B cell (primary cell): ENCODE results near the gene CERT1.

Experiments used
- EZH2 ChIP-seq: IDR thresholded peaks from 2 replicates; pipeline ENCODE4 v1.6.1; 2012; ENCODE audit warnings: borderline replicate concordance, low read depth, mild to moderate bottlenecking, moderate library complexity, low read length; ENCODE audit not compliant: insufficient read depth, poor library complexity, severe bottlenecking
- TF ChIP-seq, protein P1 (sequence below): fragments of 200-600 bp; IDR thresholded peaks from one replicate; pipeline ENCODE4 v1.8.0; 2022; ENCODE audit warnings: antibody characterized with exemption, mild to moderate bottlenecking

- TF ChIP-seq, protein P1, sequence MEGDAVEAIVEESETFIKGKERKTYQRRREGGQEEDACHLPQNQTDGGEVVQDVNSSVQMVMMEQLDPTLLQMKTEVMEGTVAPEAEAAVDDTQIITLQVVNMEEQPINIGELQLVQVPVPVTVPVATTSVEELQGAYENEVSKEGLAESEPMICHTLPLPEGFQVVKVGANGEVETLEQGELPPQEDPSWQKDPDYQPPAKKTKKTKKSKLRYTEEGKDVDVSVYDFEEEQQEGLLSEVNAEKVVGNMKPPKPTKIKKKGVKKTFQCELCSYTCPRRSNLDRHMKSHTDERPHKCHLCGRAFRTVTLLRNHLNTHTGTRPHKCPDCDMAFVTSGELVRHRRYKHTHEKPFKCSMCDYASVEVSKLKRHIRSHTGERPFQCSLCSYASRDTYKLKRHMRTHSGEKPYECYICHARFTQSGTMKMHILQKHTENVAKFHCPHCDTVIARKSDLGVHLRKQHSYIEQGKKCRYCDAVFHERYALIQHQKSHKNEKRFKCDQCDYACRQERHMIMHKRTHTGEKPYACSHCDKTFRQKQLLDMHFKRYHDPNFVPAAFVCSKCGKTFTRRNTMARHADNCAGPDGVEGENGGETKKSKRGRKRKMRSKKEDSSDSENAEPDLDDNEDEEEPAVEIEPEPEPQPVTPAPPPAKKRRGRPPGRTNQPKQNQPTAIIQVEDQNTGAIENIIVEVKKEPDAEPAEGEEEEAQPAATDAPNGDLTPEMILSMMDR, result no peak
- TF ChIP-seq EZH2, result no peak
Measured at GRCh38 chr5:75387806-75388205, 123.6 kb downstream of the CERT1 start.
